ENCODE data around the gene CSRP3. TPM values are rescaled to one million over a fixed set of nuclear protein-coding genes. Genes with fewer than 3 reads are reported as not detected.

CSRP3 gene
- total RNA-seq: 1,000 to 10,000 TPM; 1,004 to 2,037 (median 1,403) TPM
- 2,317 TPM for polyA plus RNA-seq
- long read RNA-seq, donor 1, transcript CSRP3-206 (5 exons, 735 nt): minor isoform, 14 of 1,113 reads
- long read RNA-seq, donor 1, transcript CSRP3-201 (6 exons, 971 nt): major isoform, 618 of 1,113 reads
- long read RNA-seq, donor 1, transcript CSRP3-204 (4 exons, 890 nt): minor isoform, 11 of 1,113 reads
- long read RNA-seq, donor 1, partial matches to known transcripts: 439 of 1,113 reads
- long read RNA-seq, donor 1, other reads (novel, unspliced or antisense): 28 of 1,113 reads
- long read RNA-seq, donor 2, transcript CSRP3-206 (5 exons, 735 nt): minor isoform, 15 of 1,145 reads
- long read RNA-seq, donor 2, transcript CSRP3-201 (6 exons, 971 nt): major isoform, 740 of 1,145 reads
- long read RNA-seq, donor 2, partial matches to known transcripts: 372 of 1,145 reads
- long read RNA-seq, donor 2, other reads (novel, unspliced or antisense): 13 of 1,145 reads
- long read RNA-seq, donor 3, transcript CSRP3-204 (4 exons, 890 nt): minor isoform, 6 of 1,137 reads
- long read RNA-seq, donor 3, transcript CSRP3-206 (5 exons, 735 nt): minor isoform, 15 of 1,137 reads
- long read RNA-seq, donor 3, transcript CSRP3-201 (6 exons, 971 nt): major isoform, 804 of 1,137 reads
- long read RNA-seq, donor 3, partial matches to known transcripts: 202 of 1,137 reads
- long read RNA-seq, donor 3, other reads (novel, unspliced or antisense): 110 of 1,137 reads
- long read RNA-seq, donor 4, transcript CSRP3-206 (5 exons, 735 nt): minor isoform, 26 of 1,001 reads
- long read RNA-seq, donor 4, transcript CSRP3-201 (6 exons, 971 nt): major isoform, 638 of 1,001 reads
- long read RNA-seq, donor 4, transcript CSRP3-204 (4 exons, 890 nt): minor isoform, 15 of 1,001 reads
- long read RNA-seq, donor 4, partial matches to known transcripts: 285 of 1,001 reads
- long read RNA-seq, donor 4, other reads (novel, unspliced or antisense): 37 of 1,001 reads

DNA sequence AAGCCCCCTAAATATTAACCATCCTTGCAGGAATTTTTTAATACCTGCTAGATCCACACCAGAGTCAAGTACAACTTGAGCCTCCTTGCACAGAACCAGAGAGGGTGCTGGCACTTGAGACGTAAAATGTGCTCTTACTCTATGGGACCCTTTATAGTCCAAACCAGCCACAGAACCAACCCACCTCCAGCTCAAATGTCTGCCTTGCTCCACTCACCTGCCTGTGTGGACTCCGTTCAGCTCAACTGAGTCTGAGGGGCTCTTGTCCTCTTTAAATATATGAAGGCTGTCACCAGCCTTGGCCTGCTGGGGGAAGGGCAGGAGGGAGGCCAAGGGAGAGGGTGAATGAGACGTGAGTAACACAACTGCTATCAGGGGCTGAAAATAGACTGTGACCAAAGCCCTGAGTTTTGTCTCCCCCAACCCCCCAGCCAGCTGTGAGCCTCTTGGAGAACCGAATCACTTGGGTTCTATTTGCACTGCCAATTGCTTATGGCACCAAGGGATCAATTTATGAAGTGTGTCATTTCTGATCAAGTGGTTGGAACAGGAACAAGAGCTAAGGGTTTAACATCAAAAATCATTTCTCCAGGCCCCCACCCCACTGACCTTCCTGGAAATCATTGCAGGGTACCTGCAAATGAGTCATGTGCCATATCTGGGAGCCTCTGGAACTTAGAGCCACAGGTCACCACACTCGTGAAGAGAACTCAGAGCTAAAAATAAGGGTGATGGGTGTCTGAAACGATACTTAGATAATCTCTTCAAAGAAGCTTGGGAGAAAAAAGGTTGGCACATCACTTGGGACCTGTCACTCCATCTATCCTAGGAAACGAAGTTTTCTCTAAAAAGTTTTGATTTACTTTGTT is at the start of gene CSRP3:
Gene CSRP3, minus strand, starts transcription at position 247 of the 869 bp plus-strand sequence. CDS start 9,535 bp downstream, outside the sequence.
- Histone ChIP-seq H3K4me3 (ENCODE audit: low read length) (peak within 1 kb of the TSS; percentile 67), H3K9me3 (ENCODE audit: control insufficient read depth, low read length) (no peaks in the 10 kb centered on the region), H3K27ac (ENCODE audit: low read length) (peak within 1 kb of the TSS; percentile 96), H3K4me1 (ENCODE audit: control insufficient read depth, insufficient read depth, low read length) (no peaks in the 10 kb centered on the region), H3K27me3 (ENCODE audit: control insufficient read depth, insufficient read depth) (no peaks in the 10 kb centered on the region)
- 59% methylated on average over 7 of the region's 7 CpGs for WGBS
- ATAC-seq: peak; percentile 88 to 92
- peak; percentile 37 to 73 (median 71) for DNase-seq
- intact Hi-C loops (cut with DNase I): no loop called here

GRCh38 chr11:19251577-19251976 is 49.8 kb upstream of the CSRP3 start:
- Histone ChIP-seq H3K27me3 (ENCODE audit: control insufficient read depth, insufficient read depth) (no peaks in the 10 kb centered on the region), H3K4me1 (ENCODE audit: control insufficient read depth, insufficient read depth, low read length) (no peaks in the 10 kb centered on the region)
- intact Hi-C loops (cut with DNase I): no loop called here

GRCh38 chr11:19246816-19247215 is 45.0 kb upstream of the CSRP3 start:
- 83% methylated on average over 1 of the region's 1 CpG for WGBS
- intact Hi-C loops (cut with DNase I): no loop called here
- Histone ChIP-seq H3K4me3 (ENCODE audit: low read length) (no peak overlapping the region), H3K27ac (ENCODE audit: low read length) (no peak overlapping the region), H3K27me3 (ENCODE audit: control insufficient read depth, insufficient read depth) (no peaks in the 10 kb centered on the region), H3K4me1 (ENCODE audit: control insufficient read depth, insufficient read depth, low read length) (peaks cover 3% of the 10 kb centered on the region), H3K9me3 (ENCODE audit: control insufficient read depth, low read length) (no peaks in the 10 kb centered on the region)
- ATAC-seq (no peak), DNase-seq (no peak)

More at GRCh38 chr11:19251577-19251976, 49.8 kb upstream of the CSRP3 start:
- H3K27ac ChIP-seq (ENCODE audit: low read length): no peak overlapping the region
- H3K4me3 ChIP-seq (ENCODE audit: low read length): no peak overlapping the region
- H3K9me3 ChIP-seq (ENCODE audit: control insufficient read depth, low read length): no peaks in the 10 kb centered on the region
- ATAC-seq (no peak), DNase-seq (no peak)

GRCh38 chr11:19245351-19245750 is 43.6 kb upstream of the CSRP3 start:
- Histone ChIP-seq H3K27me3 (ENCODE audit: control insufficient read depth, insufficient read depth) (no peaks in the 10 kb centered on the region), H3K27ac (ENCODE audit: low read length) (no peak overlapping the region), H3K9me3 (ENCODE audit: control insufficient read depth, low read length) (no peaks in the 10 kb centered on the region), H3K4me3 (ENCODE audit: low read length) (no peak overlapping the region), H3K4me1 (ENCODE audit: control insufficient read depth, insufficient read depth, low read length) (peaks cover 3% of the 10 kb centered on the region)
- ATAC-seq (no peak), DNase-seq (no peak)
- 87% methylated on average over 5 of the region's 5 CpGs for WGBS
- intact Hi-C loops (cut with DNase I): no loop called here

GRCh38 chr11:19244621-19245020 is 42.8 kb upstream of the CSRP3 start:
- Histone ChIP-seq H3K9me3 (ENCODE audit: control insufficient read depth, low read length) (no peaks in the 10 kb centered on the region), H3K4me3 (ENCODE audit: low read length) (no peak overlapping the region), H3K27ac (ENCODE audit: low read length) (no peak overlapping the region), H3K4me1 (ENCODE audit: control insufficient read depth, insufficient read depth, low read length) (peaks cover 3% of the 10 kb centered on the region), H3K27me3 (ENCODE audit: control insufficient read depth, insufficient read depth) (no peaks in the 10 kb centered on the region)
- WGBS: 53% methylated on average over 2 of the region's 2 CpGs
- intact Hi-C loops (cut with DNase I): no loop called here
- DNase-seq: no peak
- no peak for ATAC-seq

DNA sequence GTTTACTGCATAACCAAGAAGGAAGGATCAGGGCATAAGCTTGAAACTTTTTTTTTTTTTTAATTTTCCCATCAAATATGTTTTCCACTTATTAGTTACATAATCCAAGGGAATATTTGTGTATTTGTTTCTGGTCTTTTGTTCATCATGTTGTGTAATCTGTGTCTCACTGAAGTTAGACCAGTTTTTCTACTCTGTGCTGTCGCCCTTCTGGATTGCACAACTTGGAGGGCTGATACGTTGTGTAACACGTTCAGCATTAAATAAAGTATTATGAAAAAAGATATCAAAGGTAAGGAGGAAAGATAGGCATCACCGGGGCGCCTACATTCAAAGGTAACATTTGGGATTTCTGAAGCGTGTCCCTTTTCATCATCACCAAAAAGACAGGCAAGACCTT is 42.3 kb upstream of the CSRP3 start:
- ATAC-seq (no peak), DNase-seq (no peak)
- Histone ChIP-seq H3K9me3 (ENCODE audit: control insufficient read depth, low read length) (no peaks in the 10 kb centered on the region), H3K4me1 (ENCODE audit: control insufficient read depth, insufficient read depth, low read length) (peaks cover 3% of the 10 kb centered on the region), H3K4me3 (ENCODE audit: low read length) (no peak overlapping the region), H3K27ac (ENCODE audit: low read length) (no peak overlapping the region), H3K27me3 (ENCODE audit: control insufficient read depth, insufficient read depth) (no peaks in the 10 kb centered on the region)
- 78% methylated on average over 6 of the region's 6 CpGs for WGBS
- intact Hi-C loops (cut with DNase I): no loop called here

GRCh38 chr11:19243613-19244012 is 41.8 kb upstream of the CSRP3 start:
- H3K4me3 ChIP-seq (ENCODE audit: low read length): no peak overlapping the region
- no peaks in the 10 kb centered on the region for H3K9me3 ChIP-seq (ENCODE audit: control insufficient read depth, low read length)
- ATAC-seq: no peak
- intact Hi-C loops (cut with DNase I): no loop called here
- no peak overlapping the region for H3K27ac ChIP-seq (ENCODE audit: low read length)
- H3K27me3 ChIP-seq (ENCODE audit: control insufficient read depth, insufficient read depth): no peaks in the 10 kb centered on the region
- H3K4me1 ChIP-seq (ENCODE audit: control insufficient read depth, insufficient read depth, low read length): peaks cover 3% of the 10 kb centered on the region
- no peak for DNase-seq

DNA sequence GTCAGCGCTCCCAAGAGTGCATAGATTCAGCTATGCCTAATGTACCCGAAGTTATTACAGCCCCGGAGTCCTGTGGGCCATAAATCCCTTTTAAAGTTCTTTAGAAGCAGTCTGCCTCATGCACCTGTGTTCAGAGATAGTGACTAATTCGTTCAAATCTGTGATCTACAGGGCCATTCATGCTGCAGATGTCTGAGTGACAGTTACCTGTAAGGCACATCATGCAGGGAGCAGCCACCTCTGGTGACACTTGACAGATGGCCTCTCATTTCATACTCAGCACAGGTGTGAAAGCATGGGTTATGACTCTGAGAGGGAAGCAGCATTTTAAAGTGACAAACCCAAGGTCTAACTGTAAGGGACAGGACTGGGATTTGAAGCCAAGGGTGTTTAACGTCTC is 41.4 kb upstream of the CSRP3 start:
- WGBS: 70% methylated on average over 5 of the region's 5 CpGs
- H3K27ac ChIP-seq (ENCODE audit: low read length): no peak overlapping the region
- ATAC-seq (no peak), DNase-seq (no peak)
- peaks cover 3% of the 10 kb centered on the region for H3K4me1 ChIP-seq (ENCODE audit: control insufficient read depth, insufficient read depth, low read length)
- H3K9me3 ChIP-seq (ENCODE audit: control insufficient read depth, low read length): no peaks in the 10 kb centered on the region
- H3K27me3 ChIP-seq (ENCODE audit: control insufficient read depth, insufficient read depth): no peaks in the 10 kb centered on the region
- intact Hi-C loops (cut with DNase I): no loop called here
- H3K4me3 ChIP-seq (ENCODE audit: low read length): no peak overlapping the region

DNA sequence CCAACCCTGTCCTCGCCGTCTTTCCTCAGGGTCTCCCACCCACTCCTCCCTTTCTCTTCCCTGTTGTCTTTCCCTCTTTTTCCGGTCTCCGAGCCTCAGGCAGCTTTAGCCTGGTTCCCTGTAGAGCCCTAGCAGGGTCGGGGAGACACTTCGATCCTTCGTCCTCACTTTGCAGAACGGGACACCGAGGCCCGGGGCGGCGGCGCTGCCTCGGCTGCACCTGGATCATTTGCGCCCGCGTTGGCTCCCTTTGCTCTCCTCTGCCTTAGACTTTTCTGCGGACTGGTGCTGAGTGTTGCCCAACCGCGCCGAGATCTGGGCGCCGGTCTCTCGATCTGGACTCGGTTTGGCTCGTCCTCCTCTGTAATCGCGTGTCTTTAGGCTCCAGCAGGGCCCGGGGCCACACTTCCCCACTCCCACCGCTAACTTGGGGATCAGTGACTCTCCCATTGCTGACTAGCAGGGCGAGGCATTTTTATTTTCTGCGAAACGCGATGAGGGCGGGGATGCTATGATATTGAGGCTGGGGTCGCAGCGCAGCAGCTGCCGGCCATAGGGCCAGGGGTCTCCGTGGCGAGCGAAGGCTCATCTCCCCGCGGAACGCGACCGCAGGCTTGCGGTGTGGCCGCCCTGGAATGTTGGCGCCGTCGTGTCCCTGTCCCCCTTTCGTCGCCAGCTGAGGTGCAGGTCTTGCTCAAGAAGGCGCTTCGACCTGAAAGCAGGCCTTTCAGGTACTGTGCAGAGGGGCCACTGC is 40.6 kb upstream of the CSRP3 start:
- 12% methylated on average over 55 of the region's 55 CpGs for WGBS
- Histone ChIP-seq H3K9me3 (ENCODE audit: control insufficient read depth, low read length) (no peaks in the 10 kb centered on the region), H3K27me3 (ENCODE audit: control insufficient read depth, insufficient read depth) (no peaks in the 10 kb centered on the region), H3K4me1 (ENCODE audit: control insufficient read depth, insufficient read depth, low read length) (peaks cover 3% of the 10 kb centered on the region), H3K27ac (ENCODE audit: low read length) (no peak overlapping the region), H3K4me3 (ENCODE audit: low read length) (peak overlapping the region; percentile 83)
- no peak for ATAC-seq
- peak in 1 of 3 donors; percentile 42 for DNase-seq
- intact Hi-C loops (cut with DNase I): no loop called here
